ENCODE results near the gene CFAP54. TPM values are rescaled to one million over a fixed set of nuclear protein-coding genes. Genes with fewer than 3 reads are reported as not detected.
"Not testable (repeated sequence)": the region's sequence is repeated elsewhere in the genome, so short reads cannot be mapped to it uniquely, and the experiment has no call there.

The CFAP54 gene, protein sequence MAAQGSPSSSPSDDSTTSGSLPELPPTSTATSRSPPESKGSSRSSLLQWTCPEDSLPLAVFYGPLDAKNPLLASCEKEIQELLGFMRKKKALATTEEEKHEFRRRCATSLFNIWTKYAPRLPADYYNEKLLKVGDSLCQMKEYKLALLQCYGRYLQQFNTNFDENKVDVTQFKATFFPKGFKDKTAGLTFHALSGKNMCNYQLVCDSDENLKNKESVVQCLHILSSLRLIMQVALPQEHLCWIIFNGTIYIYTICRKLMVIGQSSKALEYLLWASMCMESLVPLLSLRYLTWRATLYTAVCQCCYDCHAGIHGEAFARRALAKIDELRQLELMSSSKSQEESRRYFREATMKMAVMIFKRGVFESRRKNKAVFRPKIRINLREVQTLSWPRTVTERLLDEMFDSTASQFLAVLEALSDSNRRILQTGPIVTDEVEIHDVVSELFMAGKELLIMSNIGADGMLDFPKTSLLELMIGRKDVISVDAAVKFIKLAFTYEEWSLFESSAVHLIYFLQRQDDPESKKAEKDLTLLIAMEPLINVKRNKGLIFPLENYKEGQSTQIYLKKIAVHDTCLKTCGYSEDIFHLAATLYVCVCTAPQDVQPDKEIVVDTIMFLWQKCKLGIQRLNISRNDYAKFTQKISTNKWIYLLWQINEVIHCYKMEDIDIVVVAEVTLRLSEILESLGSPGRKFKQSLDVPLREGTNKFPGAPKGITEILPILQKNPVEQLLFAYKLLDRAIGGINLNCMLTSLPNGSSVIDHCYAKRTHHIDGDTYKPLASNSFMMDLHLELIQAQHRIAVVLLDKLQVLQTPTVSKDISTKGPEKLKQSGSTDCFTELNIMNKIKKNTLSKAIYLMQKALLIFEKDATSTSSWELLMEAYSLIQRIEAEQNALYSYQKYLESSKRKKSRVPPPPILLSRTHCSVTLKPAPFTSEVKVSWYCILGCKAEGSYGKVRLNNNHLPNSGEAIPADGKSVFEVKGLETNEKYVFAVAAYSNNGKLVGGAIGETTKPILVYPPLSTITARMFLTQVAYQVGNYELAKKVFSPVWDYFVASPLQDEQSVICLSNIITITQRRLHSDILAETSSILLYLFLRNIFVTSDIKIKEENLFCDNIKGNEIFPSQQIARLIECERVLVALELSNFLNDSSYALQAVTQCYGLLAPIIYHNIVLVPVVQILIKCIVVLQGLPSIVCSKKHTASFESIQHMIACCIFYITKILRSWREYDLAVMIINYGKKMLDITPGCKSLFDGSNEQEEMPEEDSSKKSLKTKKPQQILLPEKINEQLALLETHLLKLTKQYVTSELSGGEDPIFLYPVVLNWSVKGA (N-terminal part only)
- under 1 TPM; 0.30 to 0.31 TPM for total RNA-seq

DNA sequence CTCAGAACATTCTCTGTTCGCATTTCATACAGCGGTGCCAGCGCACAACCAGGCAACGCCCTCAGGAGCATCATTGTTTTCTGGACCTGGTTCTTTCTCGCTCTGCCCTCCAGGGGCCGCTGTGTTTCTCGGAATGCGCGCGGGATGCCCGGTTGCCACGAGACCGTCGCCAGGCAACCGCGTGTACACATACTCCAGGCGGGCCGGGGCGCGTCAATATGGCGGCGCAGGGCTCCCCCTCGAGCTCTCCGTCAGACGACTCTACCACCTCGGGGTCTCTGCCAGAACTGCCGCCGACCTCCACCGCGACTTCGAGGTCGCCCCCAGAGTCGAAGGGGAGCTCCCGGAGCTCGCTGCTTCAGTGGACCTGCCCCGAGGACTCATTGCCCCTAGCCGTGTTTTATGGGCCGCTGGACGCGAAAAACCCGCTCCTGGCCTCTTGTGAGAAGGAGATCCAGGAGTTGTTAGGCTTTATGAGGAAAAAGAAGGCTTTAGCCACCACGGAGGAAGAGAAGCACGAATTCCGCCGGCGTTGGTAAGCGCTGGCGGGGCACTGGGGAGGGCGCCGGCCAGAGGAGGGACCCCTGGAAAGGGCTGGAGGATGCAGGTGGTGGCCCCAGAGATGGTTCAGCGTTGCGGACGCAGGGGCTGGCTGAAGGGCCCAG lies at the start of gene CFAP54:
Gene CFAP54 (plus strand): TSS at position 186 of the 665 bp plus-strand sequence. CDS start 33 bp downstream, at position 219.
- peak; percentile 92 to 95 for DNase-seq (ENCODE audit: low spot score in 2 of 2)
- ATAC-seq, result peak; percentile 82 to 89
- Mint-ChIP-seq H3K36me3 (no peaks in the 10 kb centered on the region), H3K9me3 (no peaks in the 10 kb centered on the region), H3K27ac (peak within 1 kb of the TSS; percentile 90 to 92)

DNA sequence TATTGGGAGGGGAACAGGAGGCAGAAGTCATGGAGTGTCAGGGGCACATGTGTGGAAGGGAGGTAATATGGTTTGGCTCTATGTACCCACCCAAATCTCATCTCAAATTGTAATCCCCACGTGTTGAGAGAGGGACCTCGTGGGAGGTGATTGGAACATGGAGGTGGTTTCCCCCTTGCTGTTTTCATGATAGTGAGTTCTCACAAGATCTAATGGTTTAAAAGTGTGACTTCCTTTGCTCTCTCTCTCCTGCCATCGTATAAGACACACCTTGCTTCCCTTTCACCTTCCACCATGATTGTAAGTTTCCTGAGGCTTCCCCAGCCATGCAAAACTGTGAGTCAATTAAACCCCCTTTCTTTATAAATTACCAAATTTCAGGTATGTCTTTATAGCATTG lies 47.6 kb upstream of the CFAP54 start:
- Mint-ChIP-seq H3K36me3 (peaks cover 0 to 6% of the 10 kb centered on the region in 2 donors), H3K27ac (no peak overlapping the region), H3K9me3 (peaks cover 0 to 4% of the 10 kb centered on the region in 2 donors)
- DNase-seq (ENCODE audit: low spot score in 2 of 2) (no peak), ATAC-seq (no peak)

DNA sequence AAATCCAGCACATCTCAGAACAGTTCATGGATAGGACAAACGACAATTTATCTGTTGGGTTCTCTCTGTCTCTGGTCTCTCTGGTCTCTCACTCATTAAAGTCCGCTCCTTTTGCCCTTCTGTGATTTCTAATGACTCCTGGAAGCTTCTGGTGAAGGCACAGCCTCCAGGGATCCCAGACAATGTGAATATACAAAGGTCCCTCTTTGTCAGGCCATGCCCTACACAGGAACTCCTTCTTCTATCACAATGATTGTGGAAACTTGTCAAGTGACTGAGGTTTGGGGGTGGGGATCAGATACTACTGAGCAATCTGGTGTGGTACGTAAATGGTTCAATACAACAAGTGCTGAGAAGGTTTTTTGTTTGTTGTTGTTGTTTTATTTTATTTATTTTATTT lies 46.5 kb upstream of the CFAP54 start:
- DNase-seq (ENCODE audit: low spot score in 2 of 2), result no peak
- Mint-ChIP-seq H3K9me3 (peaks cover 0 to 4% of the 10 kb centered on the region in 2 donors), H3K36me3 (peaks cover 0 to 6% of the 10 kb centered on the region in 2 donors), H3K27ac (no peak overlapping the region)
- ATAC-seq, result no peak

DNA sequence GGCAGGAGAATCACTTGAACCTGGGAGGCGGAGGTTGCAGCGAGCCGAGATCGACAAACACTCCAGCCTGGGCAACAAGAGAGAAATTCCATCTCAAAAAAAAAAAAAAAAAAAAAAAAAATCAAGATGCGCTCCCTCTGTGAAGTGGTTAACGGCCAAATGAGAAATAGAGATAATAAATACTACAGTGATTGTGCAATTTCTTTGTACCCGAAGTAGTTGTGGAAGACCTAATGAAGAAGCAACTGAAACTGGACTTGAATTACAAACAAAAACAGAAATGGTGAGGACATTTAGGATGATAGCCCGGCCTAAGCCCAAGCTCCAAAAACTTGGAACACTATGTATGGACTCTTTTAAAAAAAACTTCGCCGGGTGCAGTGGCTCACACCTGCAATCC lies 45.0 kb upstream of the CFAP54 start:
- Mint-ChIP-seq H3K36me3 (peaks cover 0 to 6% of the 10 kb centered on the region in 2 donors), H3K27ac (peak overlapping the region; percentile 62 to 98), H3K9me3 (peaks cover 0 to 4% of the 10 kb centered on the region in 2 donors)
- ATAC-seq, result no peak
- DNase-seq (ENCODE audit: low spot score in 2 of 2), result no peak

DNA sequence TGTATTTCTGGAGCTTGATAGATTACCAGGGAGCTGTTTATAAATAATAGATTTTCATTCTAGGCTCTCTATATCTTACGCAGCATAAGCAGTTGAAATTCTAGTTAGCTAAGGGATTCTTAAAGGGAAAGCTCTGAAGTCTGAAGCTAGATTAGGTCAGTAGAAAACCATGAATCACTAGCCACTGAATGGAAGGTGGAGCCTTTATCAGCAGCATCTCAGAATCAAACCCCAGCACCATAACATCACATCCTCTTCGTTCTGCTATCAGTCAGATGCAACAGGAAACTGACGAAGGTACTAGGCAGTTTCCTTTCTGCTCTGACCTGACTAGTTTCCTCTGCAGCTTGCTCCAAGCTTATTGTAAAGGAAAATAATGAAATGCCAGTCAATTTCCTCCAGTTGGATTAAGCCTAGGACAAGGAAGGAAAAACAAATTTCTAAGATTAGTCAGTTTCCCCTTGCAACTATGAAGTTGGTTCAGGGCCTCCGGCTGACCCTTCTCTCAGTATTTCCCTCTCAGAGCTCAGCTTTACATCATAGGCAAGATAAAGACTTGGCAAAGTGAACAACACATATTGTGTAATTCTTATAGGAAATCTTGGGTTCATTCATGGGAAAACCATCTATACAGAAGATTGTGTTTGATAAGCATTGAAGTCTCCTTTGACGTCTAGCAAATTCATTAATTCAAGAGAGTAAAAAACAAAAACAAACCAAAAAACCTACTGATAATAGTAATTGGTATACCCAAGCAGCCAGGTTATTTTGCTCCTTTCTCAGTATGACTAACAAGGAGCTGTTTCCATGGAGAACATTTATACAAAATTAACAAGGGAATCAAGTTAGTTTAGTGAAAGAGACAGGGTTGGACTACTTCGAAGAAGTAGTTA lies 43.4 kb upstream of the CFAP54 start:
- H3K27ac Mint-ChIP-seq, result peak overlapping the region; percentile 95 to 98
- DNase-seq (ENCODE audit: low spot score in 2 of 2) (peak; percentile 38 to 58), ATAC-seq (peak; percentile 99)
- H3K9me3 Mint-ChIP-seq, result peaks cover 0 to 4% of the 10 kb centered on the region in 2 donors
- peaks cover 5 to 6% of the 10 kb centered on the region in 2 donors for H3K36me3 Mint-ChIP-seq

DNA sequence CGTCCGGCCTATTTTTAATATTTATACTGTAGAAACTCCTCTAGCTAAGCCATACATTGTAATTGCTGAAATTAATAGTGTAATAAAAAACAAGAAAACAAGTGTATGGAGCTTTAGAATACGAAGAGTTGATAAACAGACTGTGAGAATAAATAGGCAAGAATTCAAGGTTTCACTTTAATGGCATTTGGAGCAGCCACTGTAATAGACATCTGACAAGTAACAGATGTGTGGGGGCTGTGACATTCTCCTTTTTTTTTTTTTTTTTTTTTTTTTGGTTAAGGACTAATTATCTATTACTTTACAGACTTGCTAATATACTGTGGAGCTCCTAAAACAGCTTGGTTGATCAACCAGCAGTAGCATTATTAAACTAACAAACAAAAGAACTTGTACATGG lies 42.1 kb upstream of the CFAP54 start:
- peaks cover 0 to 5% of the 10 kb centered on the region in 2 donors for H3K36me3 Mint-ChIP-seq
- DNase-seq (ENCODE audit: low spot score in 2 of 2) (no peak), ATAC-seq (no peak)
- peaks cover 0 to 4% of the 10 kb centered on the region in 2 donors for H3K9me3 Mint-ChIP-seq
- H3K27ac Mint-ChIP-seq, result peak overlapping the region in 1 of 2 donors; percentile 98

DNA sequence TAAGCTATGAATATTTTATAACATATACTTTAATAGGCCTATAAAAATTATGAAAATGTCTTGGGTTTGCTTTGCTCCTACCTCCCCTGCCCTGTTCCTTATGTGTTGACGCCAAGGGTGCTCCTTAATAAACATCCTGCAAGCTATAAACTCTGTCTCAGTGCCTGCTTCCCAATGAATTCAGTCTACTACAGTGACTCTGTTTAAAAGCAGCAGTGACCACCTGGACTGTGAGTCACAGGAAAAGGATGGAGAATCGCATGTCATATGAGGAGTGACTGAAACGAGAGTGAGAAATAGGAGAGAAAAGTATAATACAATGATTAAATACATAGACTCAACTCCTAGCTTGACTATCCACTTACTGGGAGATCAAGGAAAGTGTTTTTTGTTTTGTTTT lies 41.1 kb upstream of the CFAP54 start:
- H3K36me3 Mint-ChIP-seq, result peaks cover 0 to 5% of the 10 kb centered on the region in 2 donors
- DNase-seq (ENCODE audit: low spot score in 2 of 2), result no peak
- no peaks in the 10 kb centered on the region for H3K9me3 Mint-ChIP-seq
- ATAC-seq, result no peak
- no peak overlapping the region for H3K27ac Mint-ChIP-seq

DNA sequence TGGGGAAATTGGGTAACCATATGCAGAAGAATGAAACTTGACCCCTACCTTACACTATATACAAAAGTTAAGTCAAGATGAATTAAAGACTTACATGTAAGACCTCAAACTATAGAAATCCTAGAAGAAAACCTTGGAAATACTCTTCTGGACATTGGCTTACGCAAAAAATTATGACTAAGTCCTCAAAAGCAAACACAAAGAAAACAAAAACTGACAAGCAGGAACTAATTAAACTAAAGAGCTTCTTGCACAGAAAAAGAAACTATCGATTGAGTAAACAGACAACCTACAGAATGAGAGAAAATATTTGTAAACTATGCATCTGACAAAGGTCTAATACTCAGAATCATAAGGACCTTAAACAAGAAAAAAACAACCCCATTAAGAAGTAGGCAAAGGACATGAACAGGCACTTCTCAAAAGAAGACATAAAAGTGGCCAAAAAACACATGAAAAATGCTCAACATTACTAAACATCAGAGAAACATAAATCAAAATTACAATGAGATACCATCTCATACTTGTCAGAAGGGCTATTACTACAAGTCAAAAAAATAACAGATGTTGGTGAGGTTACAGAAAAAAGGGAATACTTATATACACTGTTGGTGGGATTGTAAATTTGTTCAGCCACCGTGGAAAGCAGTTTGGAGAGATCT lies 37.0 kb upstream of the CFAP54 start:
- ATAC-seq, result no peak
- H3K9me3 Mint-ChIP-seq, result no peaks in the 10 kb centered on the region
- DNase-seq (ENCODE audit: low spot score in 2 of 2), result no peak
- no peak overlapping the region for H3K27ac Mint-ChIP-seq
- H3K36me3 Mint-ChIP-seq, result peaks cover 0 to 5% of the 10 kb centered on the region in 2 donors

DNA sequence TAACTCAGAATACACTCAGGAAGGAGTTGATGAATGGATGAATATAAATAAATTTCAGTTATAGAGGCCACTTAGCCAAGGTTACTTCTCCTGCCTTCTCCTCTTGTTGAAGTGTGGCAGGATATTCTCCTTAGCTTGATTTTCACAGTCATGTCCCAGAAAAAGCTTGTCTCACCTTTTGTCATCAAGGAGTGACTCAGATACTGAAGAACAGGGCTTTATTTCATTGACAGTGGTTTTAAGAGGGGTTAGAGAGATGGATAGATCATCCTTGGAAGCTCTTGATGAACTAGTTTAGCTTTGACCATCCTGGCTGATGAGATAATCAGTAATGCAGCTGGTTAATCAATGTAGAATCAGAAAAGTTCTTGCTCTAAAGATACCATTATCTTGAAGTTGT lies 35.0 kb upstream of the CFAP54 start:
- no peak for DNase-seq (ENCODE audit: low spot score in 2 of 2)
- ATAC-seq, result no peak
- peaks cover 0 to 5% of the 10 kb centered on the region in 2 donors for H3K36me3 Mint-ChIP-seq
- H3K27ac Mint-ChIP-seq, result no peak overlapping the region
- H3K9me3 Mint-ChIP-seq, result no peaks in the 10 kb centered on the region

DNA sequence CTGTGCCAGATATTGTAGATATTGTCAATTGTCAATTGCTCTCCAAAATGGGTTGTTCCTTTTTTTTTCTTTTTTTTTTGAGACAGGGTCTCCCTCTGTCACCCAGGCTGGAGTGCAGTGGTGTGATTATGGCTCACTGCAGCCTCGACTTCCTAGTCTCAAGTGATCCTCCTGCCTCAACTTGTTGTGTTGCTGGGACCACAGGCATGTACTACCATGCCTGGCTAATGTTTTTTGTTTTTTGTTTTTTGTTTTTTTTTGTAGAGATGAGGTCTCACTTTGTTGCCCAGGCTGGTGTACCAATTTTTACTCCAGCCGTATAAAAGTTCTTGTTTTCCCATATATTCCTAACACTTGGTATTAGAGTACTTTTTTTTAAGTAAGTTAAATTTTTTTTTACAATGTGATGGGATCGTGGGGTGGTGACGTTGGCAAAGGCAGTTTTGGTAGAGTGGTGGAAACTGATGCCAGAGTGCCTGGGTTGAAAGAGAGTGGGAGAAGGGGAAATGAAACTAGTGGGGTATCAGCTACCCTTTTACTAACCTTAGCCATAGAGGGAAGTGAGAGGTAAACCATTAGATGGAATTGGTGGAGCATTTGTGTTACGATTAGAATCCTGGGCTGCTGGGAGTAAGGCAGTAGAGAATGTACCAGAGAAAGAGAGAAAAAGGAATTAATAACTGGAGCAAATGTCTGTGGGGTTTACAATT lies 33.0 kb upstream of the CFAP54 start:
- DNase-seq (ENCODE audit: low spot score in 2 of 2), result no peak
- Mint-ChIP-seq H3K36me3 (no peaks in the 10 kb centered on the region), H3K27ac (peak overlapping the region in 1 of 2 donors; percentile 17), H3K9me3 (no peaks in the 10 kb centered on the region)
- ATAC-seq, result no peak

DNA sequence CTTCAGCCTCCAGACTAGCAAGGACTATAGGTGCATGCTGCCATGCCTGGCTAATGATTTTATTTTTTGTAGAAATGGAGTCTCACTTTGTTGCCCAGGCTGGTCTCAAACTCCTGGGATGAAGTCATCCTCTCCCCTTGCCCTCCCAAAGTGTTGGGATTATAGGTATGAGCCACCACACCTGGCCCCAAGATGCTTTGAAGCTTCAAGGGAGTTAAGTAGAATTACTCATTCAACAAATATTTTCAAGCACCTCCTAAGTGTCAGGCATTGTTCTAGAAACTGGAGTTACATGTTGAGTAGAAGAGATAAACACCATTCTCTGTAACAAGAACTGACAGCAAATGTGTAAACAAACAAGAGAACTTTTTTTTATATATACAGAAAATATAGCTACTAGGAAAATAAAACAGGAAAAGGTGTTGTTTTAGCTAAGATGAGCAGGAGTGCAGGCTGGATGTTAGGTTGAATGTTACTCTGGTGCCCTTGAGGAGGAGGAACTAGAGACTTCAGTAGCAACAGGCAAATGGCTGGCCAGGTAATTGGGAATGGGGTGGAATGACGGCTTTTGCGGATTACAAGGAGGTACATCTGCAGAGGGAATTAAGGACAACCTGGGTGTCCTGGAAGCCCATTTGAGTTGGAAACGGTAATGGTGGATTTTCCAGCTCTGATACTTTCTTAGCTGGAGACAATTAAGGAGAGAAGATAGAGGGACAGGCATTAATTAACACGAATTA lies 32.0 kb upstream of the CFAP54 start:
- Mint-ChIP-seq H3K27ac (no peak overlapping the region), H3K36me3 (no peaks in the 10 kb centered on the region), H3K9me3 (no peaks in the 10 kb centered on the region)
- no peak for DNase-seq (ENCODE audit: low spot score in 2 of 2)
- ATAC-seq, result no peak

DNA sequence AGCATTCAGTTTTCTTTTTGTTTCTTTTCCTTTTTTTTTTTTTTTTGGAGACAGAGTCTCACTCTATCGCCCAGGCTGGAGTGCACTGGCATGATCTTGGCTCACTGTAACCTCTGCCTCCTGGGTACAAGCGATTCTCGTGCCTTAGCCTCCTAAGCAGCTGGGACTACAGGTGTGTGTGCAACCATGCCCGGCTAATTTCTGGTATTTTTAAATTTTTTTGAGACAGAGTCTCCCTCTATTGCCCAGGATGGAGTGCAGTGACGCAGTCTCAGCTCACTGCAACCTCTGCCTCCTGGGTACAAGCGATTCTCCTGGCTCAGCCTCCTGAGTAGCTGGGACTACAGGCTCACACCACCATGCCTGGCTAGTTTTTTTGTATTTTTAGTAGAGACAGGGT lies 30.1 kb upstream of the CFAP54 start:
- not testable (repeated sequence) for ATAC-seq; DNase-seq (ENCODE audit: low spot score in 2 of 2); H3K9me3 Mint-ChIP-seq; H3K36me3 Mint-ChIP-seq; H3K27ac Mint-ChIP-seq

DNA sequence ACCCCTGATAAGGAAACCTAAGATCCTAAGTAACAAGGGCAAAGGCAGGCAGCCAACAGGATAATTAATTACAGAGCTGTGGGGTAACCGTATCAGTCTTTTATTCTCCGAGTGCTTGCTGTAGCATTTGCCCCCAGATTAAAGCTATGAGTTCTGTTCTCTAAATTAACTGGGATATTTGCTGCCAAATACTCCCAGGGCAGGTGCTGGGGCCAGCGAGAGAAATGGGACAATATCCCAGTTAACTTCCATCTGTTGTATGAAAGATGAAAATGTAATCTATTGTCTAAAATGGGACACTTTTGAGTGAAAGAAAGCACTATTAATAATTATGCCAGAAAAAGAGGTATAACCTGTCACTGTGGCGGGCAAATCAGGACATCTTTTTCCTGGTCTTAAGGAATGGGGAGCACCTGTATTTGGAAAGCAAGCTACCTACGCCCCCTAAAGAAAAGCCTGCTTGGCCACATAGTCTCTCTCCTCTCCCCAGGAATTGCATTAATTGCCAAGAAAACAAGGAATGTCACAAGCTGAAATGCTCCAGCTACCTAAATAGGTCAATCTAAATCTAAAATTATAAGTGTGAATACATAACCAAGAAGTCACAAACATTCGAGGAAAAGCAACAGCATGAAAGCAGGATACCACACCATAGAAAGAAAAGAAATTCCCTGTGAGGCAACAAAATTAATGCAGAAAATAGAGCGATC lies 26.7 kb upstream of the CFAP54 start:
- H3K9me3 Mint-ChIP-seq, result no peaks in the 10 kb centered on the region
- H3K36me3 Mint-ChIP-seq, result no peaks in the 10 kb centered on the region
- no peak for ATAC-seq
- no peak overlapping the region for H3K27ac Mint-ChIP-seq
- DNase-seq (ENCODE audit: low spot score in 2 of 2), result no peak

Data from activated naive CD4-positive, alpha-beta T cell treated with anti-CD3 and anti-CD28 coated beads, Interleukin-2, amount 50 U/mL, for 72 hours (primary cell).